Psoas muscle (tissue), 8 donors: ENCODE results near the gene FGF2. TPM values are rescaled to one million over a fixed set of nuclear protein-coding genes. Genes with fewer than 3 reads are reported as not detected.

ENCODE experiments used
- ATAC-seq, 4 donors: fragments of 200-7000 bp; cut with Tn5 transposase; one replicate each; pipeline ENCODE4 v1.9.1; 2020; ENCODE audit warnings: moderate library complexity in 3 of 4, mild to moderate bottlenecking in 2 of 4
- DNase-seq, 2 donors: peaks; one replicate each; pipeline ENCODE4 v3.0.0-alpha.2; 2020
- H3K27ac ChIP-seq: fragments of 200-600 bp; one replicate; pipeline ENCODE4 v1.8.0; 2022
- H3K27me3 ChIP-seq, 3 donors: fragments of 200-600 bp in 1 of 3; one replicate each; pipeline versions ENCODE4 v1.6.1 to v1.8.0; 2013 to 2022; ENCODE audit warnings: low read length in 2 of 3, mild to moderate bottlenecking in 2 of 3, moderate library complexity in 1 of 3; ENCODE audit not compliant: insufficient read depth in 3 of 3
- H3K36me3 ChIP-seq, 2 donors: fragments of 200-600 bp in 1 of 2; one replicate each; pipeline versions ENCODE4 v1.6.1 to v1.8.0; 2013 to 2022; ENCODE audit warnings: low read depth in 1 of 2, mild to moderate bottlenecking in 1 of 2, moderate library complexity in 1 of 2; ENCODE audit not compliant: insufficient read depth in 1 of 2
- H3K4me1 ChIP-seq: fragments of 200-600 bp; one replicate; pipeline ENCODE4 v1.8.0; 2022
- H3K4me3 ChIP-seq: fragments of 200-600 bp; one replicate; pipeline ENCODE4 v1.8.0; 2022; ENCODE audit warnings: mild to moderate bottlenecking
- H3K9me3 ChIP-seq: fragments of 200-600 bp; one replicate; pipeline ENCODE4 v1.8.0; 2022
- WGBS, 3 donors: extraction: QIAGEN DNeasy Blood & Tissue Kit; methylation state at CpG; one replicate each; pipeline versions ENCODE4 v1.1.6 to v1.1.7; 2013; 5-methylcytosine and 5-hydroxymethylcytosine counted together
- intact Hi-C, 2 donors: fragments of 100-400 bp; cut with DNase I; formaldehyde crosslinking; loops; one replicate each; pipeline versions ENCODE4 v1.11.0 to v1.14.2; 2022
- polyA plus RNA-seq, 3 donors: library from polyadenylated mRNA; stranded (reverse); fragments of 200-250 nt; gene quantifications; one replicate each; pipeline ENCODE4 v1.2.3, GENCODE V29; 2013
- total RNA-seq, 4 donors: library from RNA; stranded (reverse); fragmentation: NEBNext Ultra II Directional in 2 of 4; extraction: Animal tissue kit (Norgen Biotek cat#: 25700) in 2 of 4; gene quantifications; one replicate each; pipeline versions ENCODE4 v1.2.1 to v1.2.4, GENCODE V29; 2021 to 2023
- TF ChIP-seq, protein P1 (sequence below): fragments of 200-600 bp; IDR thresholded peaks from one replicate; pipeline ENCODE4 v1.8.0; 2022; ENCODE audit warnings: antibody characterized with exemption
- donor health status: healthy with polysubstance abuse.
- donor health status: DM: no; HTN: no; CAD: no; lungs with moderate emphysema.
- donor health status: Bipolar disorder and iron deficiency.
- donor health status: healthy.
- donor health status: DM: yes; HTN: yes; CAD: no.
- donor health status: DM: no; HTN: no; CAD: no.
- donor health status: DM: no; HTN: no; CAD: no.
- donor health status: DM: yes; HTN: yes; CAD: no.

The FGF2 gene
- total and polyA plus RNA-seq, 7 donors = 0.86 to 3.7 (median 2.0) TPM

DNA sequence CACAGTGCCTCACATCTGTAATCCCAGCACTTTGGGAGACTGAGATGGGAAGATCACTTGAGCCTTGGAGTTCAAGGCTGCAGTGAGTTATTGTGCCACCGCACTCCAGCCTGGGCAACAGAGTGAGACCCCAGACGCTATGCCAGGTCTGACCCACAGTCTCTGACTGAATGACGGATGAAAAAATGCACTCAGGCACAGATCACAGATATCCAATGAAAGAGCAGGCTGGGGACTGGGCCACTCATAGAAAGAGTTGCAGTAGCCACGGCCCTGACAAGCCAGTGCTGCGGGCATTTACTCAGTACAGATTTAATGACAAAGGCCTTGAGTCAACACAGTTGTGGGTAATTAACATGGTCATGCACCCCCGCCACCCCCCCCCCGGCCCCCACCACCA, 73.1 kb downstream of the FGF2 start:
- H3K9me3 ChIP-seq = no peaks in the 10 kb centered on the region
- DNase-seq = no peak
- 82 to 93% (median 90%) methylated on average over 7 of the region's 7 CpGs for whole genome bisulfite sequencing, 3 donors
- no peak for ATAC-seq
- no peak overlapping the region for H3K27ac ChIP-seq
- intact Hi-C loops = loop anchor here in 1 of 2 donors (10.0 kb wide), 1 partner anchor 305 kb away; no protein-coding TSS in a partner anchor
- no peaks in the 10 kb centered on the region for H3K27me3 ChIP-seq
- peaks cover 0 to 21% of the 10 kb centered on the region in 2 donors for H3K36me3 ChIP-seq
- TF ChIP-seq, protein P1, sequence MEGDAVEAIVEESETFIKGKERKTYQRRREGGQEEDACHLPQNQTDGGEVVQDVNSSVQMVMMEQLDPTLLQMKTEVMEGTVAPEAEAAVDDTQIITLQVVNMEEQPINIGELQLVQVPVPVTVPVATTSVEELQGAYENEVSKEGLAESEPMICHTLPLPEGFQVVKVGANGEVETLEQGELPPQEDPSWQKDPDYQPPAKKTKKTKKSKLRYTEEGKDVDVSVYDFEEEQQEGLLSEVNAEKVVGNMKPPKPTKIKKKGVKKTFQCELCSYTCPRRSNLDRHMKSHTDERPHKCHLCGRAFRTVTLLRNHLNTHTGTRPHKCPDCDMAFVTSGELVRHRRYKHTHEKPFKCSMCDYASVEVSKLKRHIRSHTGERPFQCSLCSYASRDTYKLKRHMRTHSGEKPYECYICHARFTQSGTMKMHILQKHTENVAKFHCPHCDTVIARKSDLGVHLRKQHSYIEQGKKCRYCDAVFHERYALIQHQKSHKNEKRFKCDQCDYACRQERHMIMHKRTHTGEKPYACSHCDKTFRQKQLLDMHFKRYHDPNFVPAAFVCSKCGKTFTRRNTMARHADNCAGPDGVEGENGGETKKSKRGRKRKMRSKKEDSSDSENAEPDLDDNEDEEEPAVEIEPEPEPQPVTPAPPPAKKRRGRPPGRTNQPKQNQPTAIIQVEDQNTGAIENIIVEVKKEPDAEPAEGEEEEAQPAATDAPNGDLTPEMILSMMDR = no peak
- no peaks in the 10 kb centered on the region for H3K4me1 ChIP-seq
- no peak overlapping the region for H3K4me3 ChIP-seq

- no peaks in the 10 kb centered on the region for H3K4me1 ChIP-seq
- intact Hi-C loops = loop anchor here in 1 of 2 donors (10.0 kb wide), 1 partner anchor 306 kb away; no protein-coding TSS in a partner anchor
- TF ChIP-seq, protein P1 = no peak
- H3K9me3 ChIP-seq = no peaks in the 10 kb centered on the region
- H3K36me3 ChIP-seq = peaks cover 0 to 25% of the 10 kb centered on the region in 2 donors
- H3K27me3 ChIP-seq = no peaks in the 10 kb centered on the region
- no peak overlapping the region for H3K27ac ChIP-seq
- ATAC-seq (no peak), DNase-seq (no peak)
- no peak overlapping the region for H3K4me3 ChIP-seq
- 83 to 85% (median 84%) methylated on average over 3 of the region's 3 CpGs for WGBS, 3 donors
Observed at GRCh38 chr4:122900314-122900713, 73.7 kb downstream of the FGF2 start.

- Histone ChIP-seq H3K4me1 (no peaks in the 10 kb centered on the region), H3K36me3 (peaks cover 0 to 26% of the 10 kb centered on the region in 2 donors), H3K4me3 (no peak overlapping the region), H3K9me3 (no peaks in the 10 kb centered on the region), H3K27me3 (no peaks in the 10 kb centered on the region), H3K27ac (no peak overlapping the region)
- DNase-seq = no peak
- 62 to 71% (median 71%) methylated on average over 2 of the region's 2 CpGs for WGBS, 3 donors
- intact Hi-C loops = loop anchor here in 1 of 2 donors (10.0 kb wide), 1 partner anchor 307 kb away; no protein-coding TSS in a partner anchor
- TF ChIP-seq, protein P1 = no peak
- no peak for ATAC-seq
Observed at GRCh38 chr4:122901247-122902010, 74.8 kb downstream of the FGF2 start.

DNA sequence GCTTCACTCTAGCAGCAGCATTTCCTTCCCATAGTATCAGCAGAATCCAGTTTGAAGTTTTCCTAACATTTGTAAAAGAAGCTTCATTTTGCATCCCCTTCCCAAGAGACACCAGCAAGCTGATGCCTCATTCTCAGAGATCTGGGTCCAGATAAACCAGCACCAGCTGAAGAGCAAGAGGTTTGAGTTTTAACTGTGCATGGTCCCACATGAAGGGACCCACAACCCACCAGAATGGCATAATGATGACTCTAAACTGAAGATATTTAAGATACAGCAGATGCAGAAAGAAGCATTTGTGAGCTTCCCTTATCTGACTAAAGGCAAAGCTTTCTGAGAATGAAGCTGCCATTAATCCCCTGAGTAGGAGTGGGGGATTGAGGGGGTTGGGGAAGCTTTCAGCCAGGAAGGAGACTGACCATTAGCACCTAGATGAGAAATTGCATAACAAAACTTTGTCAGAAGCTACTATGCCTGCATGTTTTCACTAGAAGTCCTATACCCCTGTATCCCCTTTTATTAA, 77.2 kb downstream of the FGF2 start:
- TF ChIP-seq, protein P1 = no peak
- Histone ChIP-seq H3K27ac (no peak overlapping the region), H3K36me3 (peaks cover 0 to 14% of the 10 kb centered on the region in 2 donors), H3K9me3 (no peaks in the 10 kb centered on the region), H3K4me1 (no peaks in the 10 kb centered on the region), H3K4me3 (no peak overlapping the region), H3K27me3 (no peaks in the 10 kb centered on the region)
- intact Hi-C loops = loop anchor here in 1 of 2 donors (10.0 kb wide), 1 partner anchor 309 kb away; no protein-coding TSS in a partner anchor
- ATAC-seq (no peak), DNase-seq (no peak)
